Ureter (tissue), 1 donor: ENCODE data around the gene ZNF80. TPM values are rescaled to one million over a fixed set of nuclear protein-coding genes. Genes with fewer than 3 reads are reported as not detected.

Source experiments
- DNase-seq: peaks from one replicate; pipeline ENCODE4 v3.0.0-alpha.2; 2020; ENCODE audit warnings: low spot score
- total RNA-seq: library from RNA; stranded (reverse); gene quantifications from one replicate; pipeline ENCODE4 v1.2.4, GENCODE V29; 2023
- donor health status: DM: yes; HTN: yes; CAD: no.

The ZNF80 gene
- total RNA-seq, 1 donor from 2014 or later, result not detected

DNA sequence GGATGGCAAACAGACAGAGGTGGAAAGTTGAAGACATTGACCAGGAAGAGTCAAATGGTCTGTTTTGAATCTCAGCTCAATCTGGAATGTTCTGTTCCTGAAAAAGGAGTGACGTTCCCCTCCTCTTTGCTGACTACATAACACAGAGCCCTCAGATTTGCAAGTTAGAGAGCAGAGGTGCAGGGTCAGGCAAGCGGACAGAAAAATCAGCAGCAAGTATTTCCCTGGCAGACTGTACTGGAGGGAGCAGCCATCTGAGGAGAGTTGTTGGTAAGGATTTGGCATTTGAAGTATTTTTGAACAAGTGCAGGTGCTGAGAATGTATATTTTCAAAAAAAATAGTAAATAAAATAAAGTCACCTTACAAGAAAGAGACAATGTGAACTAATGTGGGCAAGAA lies 17.6 kb downstream of the ZNF80 start:
- no peak for DNase-seq

DNA sequence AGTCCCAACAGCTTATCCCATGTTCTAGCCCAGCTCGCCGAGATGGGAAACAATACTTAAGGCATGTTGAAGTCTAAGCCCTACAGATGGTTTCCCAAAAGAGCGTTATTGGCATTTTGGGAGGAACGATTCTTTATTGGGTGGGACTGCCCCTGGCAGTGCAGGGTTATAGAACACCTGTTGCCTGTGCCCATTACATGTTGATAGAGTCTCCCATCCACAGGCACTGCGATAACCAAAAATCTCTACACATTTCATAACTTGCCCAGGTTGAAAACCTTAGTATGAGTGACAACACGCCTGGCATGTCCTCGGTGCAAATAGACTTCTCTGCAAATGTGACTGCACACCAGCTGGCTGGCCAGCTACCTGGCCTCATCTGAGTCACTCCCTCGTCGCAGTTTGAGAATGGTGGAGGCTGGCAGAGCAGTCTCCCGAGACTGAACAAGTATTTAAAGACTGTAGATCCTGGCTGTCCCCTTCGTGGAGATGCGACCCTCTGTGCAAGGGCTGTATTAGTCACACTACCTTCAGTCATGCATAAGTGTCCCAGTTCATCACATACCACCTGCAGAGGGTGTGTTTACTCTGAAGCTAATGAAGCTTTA lies 18.7 kb downstream of the ZNF80 start:
- no peak for DNase-seq

DNA sequence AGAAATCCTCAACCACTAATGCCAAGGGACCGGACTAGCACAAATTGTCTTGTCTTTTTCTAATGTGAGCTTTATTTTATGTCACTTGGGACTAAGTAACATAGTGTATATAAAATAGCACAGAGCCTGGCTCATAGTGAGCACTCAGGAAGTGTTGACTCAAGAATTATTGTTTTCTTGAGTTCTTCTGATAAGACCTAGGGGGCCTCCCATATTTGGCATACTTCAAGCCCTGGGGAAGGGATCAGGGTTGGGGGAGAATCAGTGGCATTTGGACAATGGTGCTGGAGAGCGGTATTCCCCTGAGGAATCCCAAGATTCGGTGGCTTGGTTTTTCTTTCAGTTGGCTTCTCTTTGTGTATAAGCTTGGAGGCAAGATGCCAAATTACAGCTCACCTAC lies 19.4 kb downstream of the ZNF80 start:
- no peak for DNase-seq

DNA sequence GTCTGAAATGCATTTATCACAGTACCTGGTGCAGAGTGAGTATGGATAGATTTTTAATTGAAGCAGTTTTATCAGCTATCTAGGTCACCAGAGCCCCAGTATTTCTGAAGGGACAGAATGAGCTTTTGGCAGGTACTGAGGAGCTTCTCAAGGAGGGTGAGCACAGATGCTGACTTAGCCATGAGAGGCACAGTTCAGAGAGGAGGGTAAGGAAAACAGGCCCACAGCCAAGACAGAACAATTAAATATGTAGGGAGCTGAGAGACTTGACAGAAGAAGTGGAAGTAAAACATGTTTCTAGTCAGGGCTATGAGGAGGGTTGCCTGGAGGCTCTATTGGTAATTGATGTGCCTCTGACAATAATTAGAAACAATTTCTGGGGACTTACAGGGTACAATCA lies 20.1 kb downstream of the ZNF80 start:
- no peak for DNase-seq

DNA sequence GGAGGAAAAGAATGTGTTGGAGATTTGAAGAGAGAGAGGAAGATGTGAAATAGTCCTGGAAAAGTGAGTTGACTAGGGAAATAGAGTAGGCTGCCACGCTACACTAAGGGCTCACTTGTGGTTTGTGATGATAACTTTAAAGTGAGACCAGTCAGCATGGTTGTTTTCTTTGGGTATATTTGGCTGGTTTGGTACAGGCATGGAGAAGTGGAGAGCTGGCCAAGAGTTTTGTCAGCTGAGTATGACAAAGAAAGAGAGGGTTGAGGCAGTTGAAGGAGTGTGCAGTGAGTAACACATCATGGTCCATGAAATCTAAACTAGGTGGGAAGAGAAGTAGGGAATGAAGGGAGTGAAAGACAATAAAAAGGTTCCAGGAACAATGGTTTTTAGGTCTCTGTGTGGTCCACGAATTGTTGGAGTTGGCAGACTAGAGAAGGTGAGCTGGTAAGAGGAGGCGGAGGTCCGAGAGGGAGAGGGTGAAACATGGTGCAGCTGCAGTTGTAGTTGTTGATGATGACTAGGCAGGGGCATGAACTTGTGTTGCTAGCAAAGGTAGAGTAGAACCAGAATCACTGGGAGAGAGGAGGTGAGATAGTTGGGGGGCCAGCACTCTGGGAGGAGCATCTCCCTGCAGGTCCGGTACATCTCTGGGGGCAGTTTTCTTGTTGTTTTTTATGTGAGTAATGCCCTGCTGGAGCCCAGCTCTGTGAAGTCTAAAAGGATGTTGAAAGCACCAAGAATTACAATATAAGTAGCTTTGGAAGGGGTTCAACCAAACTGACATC lies 21.0 kb downstream of the ZNF80 start:
- DNase-seq, result no peak

DNA sequence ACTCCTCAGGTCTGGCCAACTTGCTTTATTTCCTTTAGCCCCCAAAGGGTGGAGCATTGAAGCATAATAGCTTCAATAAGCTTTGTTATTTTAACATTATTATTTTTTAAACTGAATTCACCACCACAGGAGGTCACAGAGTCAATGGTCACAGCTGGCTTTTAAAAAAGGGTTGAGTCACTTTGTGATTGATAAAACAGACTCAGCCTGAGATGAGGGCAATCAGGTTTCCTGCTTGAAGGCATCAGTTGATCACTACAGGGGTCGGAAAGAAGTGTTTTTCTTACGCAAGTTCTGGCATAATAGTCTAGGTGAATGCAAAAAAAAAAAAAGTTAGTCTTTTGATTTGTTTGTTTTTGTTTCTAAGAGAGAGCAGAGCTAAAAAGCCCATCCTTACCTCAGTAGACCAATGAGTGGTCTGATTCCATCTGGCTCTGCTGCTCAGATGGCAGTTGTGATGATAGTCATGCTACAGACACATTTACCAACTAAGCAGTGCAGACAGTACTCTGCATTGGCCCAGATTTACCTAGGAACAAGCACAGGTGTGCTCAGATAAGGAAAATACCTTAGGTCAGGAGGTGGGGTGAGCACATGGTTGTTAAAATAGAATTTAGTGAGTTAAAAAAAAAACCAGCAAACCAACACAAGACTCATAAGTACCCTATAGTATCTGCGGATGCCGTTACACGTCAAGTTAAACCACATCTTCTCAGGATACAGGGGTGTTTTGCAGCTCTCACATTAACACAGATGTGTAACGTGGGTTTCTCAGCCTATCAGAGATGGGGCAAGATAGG lies 22.6 kb downstream of the ZNF80 start:
- DNase-seq, result no peak

DNA sequence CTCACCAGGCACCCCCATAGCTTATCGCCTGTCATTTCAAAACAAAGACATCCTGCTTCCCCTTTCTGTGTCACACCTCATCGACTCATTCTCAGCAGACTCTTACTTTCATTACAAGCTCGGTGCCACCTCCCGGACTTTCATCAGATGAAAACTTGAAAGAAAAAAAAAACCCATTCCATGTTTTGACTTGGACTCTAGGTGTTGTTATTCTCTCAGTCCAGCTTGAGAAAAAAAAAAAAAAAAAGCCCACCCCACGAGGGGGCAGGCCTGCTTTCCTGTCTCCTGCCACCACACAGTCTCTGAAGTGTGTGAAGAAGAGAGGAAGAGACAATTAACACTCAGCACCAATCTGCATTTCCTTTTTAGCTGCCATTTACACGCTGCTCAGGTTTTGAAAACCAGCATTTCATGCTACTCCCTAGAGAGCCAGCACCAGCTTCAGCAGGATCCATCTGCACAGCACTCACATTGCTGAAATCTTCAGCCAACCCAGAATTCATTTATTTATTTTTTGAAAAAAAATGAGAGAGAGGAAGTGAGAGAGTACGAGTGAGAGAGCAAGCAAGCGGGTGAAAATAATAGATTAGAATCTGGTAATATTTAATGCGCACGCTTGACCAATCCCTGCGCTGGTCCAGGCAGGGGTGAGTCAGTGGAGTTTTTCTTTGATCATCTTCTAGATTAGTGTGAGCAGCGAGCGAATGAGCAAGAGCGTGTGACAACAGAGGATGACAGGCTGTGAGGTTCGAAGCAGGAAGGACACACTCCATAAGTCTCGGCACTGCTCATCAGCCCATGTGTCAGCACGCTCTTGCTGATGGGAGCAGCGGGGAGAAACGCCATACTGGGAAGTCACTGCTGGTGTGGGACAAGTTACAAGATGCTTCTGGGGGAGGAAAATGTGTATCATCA lies 23.5 kb downstream of the ZNF80 start:
- DNase-seq, result peak; percentile 73

DNA sequence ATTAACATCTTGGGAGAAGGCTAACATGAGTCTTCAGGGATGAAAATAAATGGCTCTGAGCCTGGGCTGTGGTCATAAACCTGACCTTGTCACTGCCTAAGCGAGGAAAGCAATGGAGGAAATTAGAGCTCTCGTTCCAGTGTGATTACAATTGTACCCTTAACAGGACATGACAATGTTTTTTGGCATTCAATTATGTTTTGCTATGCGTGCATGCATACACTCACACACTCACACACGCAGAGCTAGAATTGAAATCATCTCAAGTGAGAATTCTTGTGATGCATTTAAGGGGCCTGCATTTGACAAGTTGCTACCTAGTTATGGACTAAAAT lies 24.1 kb downstream of the ZNF80 start:
- DNase-seq, result no peak

DNA sequence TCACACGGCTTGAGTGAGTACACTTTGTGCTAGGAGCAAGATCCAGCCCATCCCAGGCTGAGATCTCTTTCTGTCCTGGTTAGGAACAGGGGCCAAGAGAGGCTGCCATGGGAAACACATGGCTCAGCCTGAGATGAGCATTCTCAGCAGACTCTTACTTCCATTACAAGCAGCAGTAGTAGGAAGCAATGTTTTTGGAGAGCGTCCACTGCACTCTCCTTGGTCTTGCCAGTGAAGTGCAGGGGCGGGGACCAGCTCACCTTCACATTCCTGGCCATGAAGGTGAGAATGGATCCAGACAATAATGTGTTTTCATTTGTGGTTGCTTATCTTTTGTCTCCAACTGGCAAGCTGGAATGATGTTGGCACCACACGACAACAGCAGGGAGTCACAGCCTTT lies 24.7 kb downstream of the ZNF80 start:
- DNase-seq, result no peak

DNA sequence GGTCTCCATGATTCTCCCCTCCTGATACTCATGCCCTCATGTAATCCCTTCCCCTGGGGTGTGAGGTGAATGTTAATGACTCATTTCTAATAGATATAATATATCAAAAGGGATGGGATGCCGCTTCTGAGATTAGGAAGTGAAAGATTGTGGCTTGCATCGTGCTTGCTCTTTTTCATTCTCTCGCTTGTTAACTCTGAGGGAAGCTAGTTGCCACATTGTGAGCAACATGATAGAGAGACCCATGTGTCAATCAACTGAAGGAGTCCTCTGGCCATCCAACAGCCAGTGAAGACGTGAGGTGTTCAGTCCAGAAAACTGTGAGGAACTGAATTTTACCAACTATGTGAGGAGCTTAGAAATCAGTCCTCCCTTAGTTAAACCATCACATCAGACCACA lies 29.6 kb downstream of the ZNF80 start:
- DNase-seq, result no peak

DNA sequence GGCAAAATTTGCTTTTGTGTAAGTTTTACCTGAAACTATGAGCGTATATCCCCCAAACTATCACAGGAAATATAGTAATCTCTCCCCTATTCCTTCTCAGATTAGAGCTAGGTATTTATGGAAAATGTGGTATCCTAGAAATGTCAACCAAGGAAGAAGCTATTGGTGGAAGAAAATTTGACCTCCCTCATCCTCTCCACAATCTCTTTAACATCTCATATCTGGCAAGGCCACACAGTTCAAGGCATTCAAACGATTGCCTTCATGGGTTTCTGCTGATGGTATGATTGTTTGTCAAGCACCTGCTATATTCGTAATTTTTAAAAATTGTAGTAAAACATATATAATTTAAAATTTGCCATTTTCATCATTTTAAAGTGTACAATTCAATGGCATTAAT lies 31.0 kb downstream of the ZNF80 start:
- DNase-seq, result no peak

DNA sequence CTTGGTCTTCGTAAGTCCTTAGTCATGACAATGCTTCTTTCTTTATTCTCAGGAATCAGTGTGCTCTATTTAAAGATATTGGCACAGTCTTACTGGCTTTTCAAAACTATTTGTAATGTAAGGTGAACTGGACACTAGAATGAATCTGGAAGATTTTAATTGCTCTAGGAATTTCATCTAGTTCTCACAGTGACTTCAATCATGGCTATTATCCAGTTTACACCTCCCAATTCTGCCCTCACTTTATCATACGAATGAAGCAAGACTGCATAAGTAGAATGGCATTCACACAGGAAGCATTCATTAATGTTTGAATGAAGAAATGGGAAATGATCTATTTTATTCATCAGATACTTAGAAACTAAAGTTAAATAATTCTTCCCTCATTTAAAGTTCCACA lies 31.8 kb downstream of the ZNF80 start:
- DNase-seq, result no peak

DNA sequence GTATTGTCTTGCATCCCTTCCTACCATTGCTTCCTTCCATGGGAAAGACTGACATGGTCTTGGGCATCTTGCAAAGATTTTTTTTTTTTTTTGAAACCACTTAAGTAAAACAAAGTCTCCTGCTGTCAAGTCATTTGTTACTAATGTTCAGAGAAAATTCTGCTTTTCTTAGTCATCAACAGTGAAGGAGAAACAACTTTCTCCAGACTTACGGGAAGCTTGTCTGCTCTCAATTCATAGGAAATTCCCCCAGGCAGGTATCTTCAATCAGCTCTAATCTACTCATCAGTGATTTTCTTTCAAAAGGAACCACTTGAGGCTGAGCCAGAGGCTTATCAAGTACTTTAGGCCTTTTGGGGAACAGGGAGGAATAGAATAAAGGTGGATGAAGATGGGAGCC lies 42.6 kb downstream of the ZNF80 start:
- DNase-seq, result no peak

DNA sequence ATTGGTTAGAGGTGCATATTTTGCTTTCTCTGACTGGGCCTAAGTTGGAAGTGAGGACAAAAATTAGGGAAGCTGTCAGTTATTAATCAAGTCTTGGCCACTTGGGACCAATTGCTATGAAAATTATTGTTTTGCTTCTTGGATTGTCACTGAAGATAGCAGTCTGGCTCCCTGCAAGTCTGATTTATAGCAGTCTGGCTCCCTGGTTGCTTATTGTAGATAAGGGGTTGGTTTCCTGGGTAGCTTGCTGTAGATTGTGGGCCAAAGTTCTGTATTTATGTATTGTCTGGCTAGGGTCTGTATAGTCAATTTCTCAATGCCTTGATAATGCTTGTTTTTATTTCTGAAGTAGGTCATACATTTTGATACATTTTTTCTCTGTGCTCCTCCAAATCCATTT lies 45.2 kb downstream of the ZNF80 start:
- DNase-seq, result no peak

DNA sequence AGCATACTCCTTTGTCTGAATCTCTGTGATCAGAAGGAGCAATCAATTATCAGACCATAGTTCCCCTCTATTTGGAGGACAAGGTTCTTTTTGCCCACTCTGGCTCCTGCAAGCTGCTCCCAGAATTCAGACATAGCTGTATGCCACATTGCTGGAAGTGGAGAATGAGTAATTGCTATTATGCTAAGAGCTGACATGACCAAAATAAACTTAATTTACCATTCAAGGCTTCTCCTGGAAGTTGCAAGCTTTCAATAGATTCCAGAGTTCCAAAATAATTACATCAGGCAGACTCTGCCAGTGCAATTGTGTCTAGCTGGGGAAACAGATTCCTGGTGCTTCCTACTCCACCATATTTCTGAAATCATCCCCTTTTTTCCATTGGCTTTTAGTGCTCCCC lies 50.9 kb downstream of the ZNF80 start:
- no peak for DNase-seq

Other genes starting within 250 kb of the ZNF80 start
- 16.0 TPM for gene CCDC191, start 181.1 kb downstream of the ZNF80 start, total RNA-seq
- 41.4 TPM for gene QTRT2, start 180.8 kb downstream of the ZNF80 start, total RNA-seq
- gene DRD3, start 58.5 kb downstream of the ZNF80 start, total RNA-seq, result not detected
- 0.78 TPM for gene TIGIT, start 56.5 kb upstream of the ZNF80 start, total RNA-seq